ENCODE measurements around the gene ADAM11.

ADAM11 gene

DNA sequence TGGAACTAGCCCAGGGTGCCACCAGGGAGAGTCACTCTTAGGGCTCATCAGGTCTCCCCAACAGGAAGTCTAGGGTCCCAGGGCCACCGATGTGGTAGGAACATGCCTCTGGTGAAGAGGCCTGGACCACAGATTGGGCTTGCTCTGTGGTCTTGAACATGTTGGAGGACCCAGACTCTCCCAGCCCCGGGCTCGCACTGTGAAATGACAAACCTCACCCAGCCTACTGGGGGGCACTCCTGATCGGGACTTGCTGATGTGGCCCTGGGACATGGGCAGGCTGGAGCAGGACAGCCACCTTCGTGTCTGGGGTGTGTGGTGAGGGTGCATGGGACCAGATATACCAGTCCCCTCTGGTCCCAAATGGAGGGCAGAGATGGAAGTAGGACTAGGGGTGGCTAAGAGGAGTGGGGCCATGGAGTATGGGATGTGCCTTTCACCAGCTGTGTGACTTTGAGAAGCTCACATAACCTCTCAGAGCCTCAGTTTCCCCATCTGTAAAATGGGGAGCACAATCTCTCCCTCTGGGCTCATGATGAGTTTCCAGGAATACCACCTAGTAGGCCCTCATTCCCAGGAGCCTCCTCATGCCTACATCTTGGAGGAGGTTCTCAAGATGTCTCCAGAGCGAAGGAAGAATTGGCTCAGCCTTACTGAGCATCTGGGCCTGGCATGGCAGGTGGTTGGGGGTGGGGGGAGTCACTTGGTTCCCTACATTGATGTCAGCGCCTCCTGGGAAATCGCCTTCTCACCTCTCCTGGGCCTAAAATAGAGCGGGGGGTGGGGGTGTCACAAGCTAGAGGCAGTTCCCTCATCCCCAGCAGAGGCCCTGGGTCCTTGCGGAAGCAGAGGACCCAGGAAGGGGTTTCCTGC, 1.5 kb upstream of the ADAM11 start:
- DNase-seq = no peak

DNA sequence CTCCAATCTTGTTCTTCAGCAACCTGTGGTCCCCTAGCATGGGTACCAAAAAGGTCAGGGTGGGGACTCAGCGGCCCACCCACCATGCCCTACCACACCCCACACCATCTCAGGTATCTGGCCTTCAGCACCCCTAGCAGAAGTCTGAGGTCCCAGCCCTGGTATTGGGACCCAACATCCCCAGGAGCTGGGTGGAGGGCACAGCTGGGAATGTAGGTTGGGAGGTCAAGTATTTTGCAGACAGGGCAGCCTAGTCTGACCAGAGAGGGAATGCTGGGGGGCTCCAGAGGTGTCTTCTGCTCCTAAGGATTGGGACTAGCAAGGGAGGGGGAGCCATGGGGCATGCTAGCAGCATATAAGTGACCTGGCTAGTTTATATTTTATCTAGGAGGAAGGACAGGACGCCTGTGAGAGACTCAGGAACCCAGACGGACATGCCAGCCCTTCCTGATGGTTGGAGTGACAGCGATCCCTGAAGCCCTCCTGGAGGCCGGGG, 822 bp upstream of the ADAM11 start:
- no peak for DNase-seq

DNA sequence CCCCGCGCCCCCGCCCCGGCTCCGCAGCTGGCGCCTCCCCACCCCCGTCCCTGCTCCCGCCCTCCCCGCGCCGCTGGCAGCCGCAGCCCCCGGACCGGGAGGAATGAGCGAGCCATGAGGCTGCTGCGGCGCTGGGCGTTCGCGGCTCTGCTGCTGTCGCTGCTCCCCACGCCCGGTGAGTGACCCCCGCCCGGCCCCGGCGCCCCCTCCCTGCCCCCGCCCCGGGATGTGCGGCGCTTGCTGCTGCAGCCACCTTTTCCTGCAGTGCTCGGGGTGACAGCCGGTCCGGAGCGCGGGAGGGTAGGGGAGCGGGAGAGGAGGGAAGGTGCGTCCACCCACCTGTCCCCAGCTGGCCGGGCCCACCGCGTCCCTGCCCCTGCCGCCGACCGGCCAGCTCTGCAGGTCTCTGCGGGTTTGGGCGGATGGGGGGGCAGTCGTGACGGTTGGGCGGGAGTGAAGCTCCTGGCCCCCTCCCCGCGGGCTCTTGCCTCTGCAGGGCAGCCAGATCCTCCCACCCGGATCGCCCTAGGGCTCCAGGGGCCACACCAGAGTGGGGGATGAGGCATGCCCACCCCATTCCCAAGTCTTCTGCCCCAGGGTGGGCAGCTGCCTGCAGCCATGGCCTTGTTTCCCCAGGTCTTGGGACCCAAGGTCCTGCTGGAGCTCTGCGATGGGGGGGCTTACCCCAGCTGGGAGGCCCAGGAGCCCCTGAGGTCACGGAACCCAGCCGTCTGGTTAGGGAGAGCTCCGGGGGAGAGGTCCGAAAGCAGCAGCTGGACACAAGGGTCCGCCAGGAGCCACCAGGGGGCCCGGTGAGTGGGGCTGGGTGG, 513 bp downstream of the ADAM11 start:
- no peak for DNase-seq

DNA sequence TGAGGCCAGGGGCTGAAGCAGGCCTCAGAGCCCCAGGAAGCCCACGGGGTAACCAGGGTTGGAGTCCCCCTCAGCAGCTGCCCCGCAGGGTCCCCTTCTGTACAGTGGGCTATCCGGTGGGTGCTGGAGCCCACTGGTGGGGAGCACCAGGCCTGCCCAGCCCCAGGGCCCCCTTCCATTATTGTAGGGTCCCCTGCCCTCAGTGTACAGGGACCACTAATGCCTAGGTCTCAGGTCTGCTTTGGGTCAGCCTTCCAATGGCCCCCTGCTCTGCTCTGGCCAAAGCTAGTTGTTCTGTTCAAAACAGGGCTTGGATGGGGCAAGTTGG, 1.1 kb downstream of the ADAM11 start:
- no peak for DNase-seq

DNA sequence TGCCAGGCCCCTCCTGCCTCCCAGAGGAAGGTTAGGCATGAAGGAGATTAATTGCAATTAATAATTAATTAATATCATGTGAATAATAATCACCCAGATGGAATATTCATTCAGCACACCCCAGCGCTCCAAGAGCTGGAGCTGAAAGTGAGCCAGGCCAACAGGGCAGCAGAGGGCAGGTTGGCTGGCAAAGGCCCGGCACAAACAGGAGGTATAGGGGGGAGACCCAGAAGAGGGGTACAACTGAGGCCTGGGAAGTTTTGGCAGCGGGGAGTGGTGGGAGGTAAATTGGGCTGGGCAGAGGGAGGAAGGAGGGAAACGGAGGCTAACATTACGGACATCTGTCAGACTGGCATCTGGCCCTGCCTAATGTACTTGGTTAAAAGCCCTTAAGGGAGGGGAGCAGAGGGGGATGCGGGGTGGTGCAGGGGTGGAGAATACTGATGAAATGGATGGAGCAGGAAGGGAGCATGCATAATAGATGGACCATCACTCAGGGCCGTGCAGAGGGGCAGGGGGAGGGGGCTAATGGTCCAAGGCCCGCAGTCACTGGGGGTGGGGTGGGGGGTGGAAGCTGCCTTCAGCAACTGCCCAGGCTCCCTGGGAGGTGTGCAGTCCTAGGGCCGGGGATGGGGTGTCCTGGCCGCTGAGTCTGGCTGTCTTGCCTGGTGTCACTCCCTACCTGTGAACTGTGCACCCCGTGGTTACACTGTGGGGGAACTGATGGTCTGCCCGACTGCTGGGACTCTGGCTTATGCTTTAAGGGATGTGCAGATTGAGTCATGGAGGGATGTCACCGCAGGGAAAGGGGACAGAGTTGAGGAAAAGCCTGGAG, 1.9 kb downstream of the ADAM11 start:
- DNase-seq = no peak

DNA sequence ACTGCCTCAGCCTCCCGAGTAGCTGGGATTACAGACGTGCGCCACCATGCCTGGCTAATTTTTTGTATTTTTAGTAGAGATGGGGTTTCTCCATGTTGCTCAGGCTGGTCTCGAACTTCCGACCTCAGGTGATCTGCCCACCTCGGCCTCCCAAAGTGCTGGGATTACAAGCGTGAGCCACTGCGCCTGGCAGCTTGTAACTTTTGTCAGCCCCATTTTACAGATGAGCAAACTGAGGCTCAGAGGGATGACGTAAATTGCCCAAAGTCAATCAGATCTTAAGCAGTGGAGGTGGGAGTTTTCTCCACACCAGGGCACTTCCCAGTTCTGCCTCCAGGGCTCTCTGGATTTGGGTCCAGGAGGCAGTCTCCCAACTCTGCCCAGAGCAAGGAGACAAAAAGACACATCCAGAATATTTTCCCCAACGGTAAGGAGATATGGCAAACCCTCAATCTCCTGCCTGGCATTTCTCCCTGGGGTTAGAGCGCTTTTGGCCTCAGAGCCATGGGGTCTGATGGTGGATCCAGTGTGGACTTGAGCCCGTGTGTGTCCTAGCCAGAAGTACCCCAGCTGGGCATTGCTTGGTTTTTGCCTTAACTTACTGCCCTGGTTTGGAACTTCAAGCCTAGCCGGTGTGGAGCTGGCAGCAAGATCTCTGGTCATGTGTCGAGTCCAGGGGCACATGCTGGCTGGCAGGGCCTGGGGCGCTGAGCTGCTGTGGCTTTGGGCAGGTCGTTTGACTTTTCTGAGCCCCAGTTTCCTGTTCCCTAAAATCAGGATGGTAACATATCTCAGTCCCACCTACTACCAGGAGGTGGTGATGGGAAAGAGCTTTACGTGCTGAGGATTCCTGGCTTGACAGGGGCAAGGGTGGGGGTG, 3.4 kb downstream of the ADAM11 start:
- no peak for DNase-seq

DNA sequence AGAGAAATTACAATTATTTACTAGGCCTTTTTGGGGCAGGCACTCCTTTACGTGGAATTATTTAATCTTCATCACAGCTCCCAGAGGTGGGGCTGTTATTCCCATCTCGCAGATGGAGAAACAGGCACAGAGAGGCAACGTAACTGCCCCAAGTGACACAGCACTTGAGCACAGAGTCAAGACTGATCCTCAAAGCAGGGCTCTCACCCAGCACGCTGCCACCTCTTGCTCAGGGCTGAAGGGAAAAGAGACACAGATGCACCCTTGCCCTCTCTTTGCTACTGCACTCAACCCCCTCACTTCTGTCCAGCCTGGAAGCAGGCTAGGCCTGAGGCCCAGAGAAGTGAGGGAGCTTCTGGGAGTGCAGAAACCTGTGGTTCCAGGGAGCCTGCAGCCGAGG, 4.4 kb downstream of the ADAM11 start:
- DNase-seq = no peak

DNA sequence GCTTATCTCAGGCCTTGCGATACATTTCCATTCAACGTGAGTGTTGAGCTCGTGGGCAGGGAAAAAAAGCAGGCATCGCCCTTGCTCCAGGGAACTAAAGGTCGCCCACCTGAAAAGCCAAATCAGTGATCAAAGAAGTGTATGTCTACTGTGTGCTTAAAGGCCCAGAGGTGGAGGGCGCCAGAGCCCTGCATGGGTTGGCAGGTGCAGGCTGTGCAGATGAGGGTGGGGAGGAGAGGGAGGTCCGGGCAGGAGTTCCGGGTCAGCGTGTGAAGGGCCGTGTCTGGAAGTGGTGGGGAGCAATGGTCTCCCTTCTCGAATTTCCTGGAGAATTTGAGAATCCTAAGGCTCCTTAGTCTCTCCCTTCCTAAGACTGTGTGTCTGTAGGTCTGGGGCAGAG, 7.2 kb downstream of the ADAM11 start:
- DNase-seq = no peak

DNA sequence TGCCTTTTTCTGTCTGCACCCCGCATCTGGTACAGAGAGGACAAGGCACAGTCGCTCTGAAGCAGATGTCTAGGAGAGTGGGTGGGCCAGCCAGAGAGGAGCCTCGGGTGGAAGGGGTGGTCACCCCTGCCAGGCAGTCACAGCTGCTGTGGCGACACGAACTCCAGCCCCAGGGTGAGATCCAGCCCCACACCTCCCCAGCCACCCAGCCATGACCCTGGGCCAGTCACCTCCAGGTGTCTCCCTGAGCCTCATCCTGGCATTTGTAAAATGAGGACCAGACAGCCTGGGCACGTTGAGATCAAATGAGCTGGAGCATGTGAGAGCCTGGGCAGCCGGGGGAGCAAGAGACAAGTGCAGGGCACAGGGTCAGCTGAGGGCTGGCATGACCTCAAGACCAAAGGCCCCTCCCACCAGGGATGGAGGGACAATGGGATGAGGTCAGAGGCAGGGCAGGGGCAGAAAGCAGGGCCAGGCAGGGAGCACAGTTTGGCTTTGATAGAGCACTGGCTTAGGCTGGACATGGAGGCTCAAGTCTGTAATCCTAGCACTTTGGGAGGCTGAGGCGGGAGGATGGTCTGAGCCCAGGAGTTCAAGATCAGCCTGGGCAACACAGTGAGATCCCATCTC, 7.7 kb downstream of the ADAM11 start:
- DNase-seq = no peak

DNA sequence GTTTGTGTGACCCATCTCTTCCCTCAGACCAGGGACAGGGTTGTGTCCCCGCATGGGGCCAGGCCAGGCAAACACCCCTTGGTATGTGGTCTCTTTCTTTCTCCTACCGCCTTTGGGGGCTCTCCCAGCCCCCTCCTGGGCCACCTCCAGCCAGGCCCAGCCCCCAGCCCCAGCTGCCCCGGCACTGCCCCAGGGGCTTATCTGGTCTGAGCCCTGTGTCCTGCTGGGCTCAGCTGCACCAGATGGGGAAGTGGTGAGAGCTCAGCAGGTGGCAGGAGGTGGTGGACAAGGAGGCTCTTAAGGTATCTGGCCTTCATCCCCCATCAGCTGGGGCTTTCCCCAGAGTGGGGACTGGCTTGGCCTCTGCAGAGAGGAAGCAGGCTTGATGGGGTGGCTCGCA, 8.7 kb downstream of the ADAM11 start:
- no peak for DNase-seq

DNA sequence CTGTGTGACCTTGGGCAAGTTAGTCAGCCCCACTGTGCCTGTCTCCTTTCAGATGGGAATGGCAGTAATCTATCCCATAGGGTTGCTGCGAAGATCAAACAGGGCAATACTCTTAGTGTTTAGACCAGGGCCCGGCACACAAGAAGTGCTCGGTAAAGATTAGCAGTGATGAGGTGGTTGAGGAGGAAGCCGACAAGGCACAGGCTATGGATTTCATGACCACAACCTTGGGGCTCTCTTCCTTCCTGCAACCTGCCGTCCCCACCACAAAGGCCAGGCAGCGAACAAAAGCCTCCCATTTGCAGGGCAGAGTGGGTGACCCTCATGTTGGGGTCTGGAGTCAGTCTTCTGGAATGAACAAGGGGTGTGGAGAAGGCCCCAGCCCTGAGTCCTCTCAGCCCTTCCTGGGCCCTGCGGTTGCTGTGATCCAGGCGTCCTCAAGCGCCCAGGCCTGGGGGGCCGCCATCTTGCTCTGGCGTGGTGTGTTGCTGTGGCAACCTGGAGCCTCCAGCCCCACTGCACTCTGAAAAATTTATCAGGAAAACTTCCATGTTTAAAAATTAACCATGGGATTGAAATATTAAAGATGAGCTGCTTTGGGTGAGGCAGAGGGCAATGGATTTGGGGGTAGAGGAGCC, 9.8 kb downstream of the ADAM11 start:
- DNase-seq = no peak

DNA sequence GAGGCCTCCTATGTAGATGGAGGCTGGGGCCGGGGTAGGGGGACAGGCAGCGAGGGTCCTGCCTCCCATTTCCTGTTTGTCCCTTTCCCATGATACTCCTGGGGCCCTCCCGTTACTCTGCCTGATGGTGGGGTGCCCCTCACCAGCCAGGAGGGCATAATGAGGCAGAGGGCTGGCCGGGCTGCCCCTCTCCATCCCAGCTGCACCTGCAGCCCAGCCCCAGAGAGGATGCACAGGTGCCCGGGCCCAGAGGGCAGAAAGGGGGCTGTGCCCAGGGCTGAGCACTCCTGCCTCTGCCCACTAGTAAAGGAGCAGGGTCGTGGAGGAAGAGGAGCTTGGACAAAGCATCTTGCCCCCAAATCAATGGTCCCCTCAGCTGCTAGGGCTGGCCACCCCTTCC, 10.4 kb downstream of the ADAM11 start:
- no peak for DNase-seq

DNA sequence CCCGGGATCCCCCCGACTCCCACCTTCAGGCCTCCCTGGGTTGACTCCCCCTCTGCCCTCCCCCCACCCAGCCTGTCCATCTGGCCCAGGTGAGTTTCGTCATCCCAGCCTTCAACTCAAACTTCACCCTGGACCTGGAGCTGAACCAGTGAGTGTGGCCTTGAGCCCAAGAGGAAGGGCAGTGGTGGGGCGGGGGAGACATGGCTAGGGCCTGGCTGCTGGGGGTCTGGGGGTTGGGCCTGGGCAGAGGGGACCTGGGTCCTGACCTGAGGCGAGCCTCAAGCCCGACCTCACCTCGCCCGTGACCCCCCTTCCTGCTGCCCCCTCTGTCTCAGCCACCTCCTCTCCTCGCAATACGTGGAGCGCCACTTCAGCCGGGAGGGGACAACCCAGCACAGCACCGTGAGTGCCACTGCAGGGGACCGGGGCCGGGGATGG, 10.9 kb downstream of the ADAM11 start:
- DNase-seq = no peak

DNA sequence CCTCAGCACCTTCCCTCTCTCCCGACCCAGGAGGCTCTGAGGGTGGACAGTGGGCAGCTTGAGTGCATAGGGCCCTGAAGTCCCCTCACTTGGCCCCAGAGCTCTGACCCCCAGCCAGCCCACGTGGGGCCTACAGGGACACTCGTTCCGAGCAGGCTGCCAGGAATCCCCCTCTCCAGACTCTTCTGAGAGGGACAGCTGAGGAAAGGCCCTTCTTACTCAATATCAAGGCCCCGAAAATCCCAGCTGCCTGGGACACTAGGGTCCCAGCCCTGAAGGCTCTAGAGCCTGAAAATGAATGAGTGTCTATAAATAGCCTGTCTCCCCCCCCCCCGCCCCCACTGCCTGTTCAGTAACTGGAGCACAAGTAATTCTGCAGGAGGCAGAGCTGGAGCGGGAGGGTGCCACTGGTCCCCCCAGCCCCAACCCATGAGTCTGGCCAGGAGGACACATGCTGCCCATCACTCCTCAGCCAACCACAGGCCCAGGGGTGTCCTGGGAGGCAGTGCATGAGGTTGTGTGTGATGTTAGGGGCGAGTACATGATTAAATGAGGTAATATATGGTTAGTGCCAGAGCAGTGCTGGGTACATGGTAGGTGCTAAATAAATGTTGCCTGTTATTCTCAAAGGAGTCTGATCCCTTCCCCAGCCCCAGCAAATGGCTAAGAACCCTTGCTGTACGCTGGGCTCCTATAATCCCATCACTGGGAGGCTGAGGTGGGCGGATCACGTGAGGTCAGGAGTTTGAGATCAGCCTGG, 11.6 kb downstream of the ADAM11 start:
- no peak for DNase-seq

DNA sequence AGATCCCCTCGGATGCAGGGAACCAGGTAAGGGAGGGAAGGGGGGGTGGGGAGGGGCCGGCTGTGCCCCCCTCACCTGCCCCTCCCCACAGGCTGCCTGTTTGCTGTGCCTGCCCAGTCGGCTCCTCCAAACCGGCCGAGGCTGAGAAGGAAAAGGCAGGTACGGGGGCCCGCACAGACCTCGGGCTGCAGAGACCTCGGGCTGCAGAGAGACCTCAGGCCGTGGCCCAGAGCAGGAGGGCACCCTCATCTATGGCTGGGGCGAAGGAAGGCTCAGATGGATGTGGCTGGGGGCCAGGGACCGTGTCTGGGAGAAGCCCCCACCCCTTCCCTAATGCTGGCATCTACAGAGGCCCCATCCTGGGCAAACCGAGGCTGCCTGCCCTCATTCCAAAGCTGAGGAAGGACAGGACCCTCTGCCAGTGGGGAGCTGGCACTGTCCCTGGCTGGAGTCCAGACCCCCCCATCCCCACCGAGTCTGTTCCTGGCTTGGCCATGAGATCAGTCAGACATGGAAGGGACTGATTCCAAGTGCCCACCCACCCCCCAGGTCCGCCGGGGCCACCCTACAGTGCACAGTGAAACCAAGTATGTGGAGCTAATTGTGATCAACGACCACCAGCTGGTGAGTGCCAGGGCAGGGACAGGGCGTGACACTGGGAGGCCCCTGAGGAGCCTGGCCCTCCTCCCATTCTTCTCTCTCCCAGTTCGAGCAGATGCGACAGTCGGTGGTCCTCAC, 13.7 kb downstream of the ADAM11 start:
- DNase-seq = no peak

DNA sequence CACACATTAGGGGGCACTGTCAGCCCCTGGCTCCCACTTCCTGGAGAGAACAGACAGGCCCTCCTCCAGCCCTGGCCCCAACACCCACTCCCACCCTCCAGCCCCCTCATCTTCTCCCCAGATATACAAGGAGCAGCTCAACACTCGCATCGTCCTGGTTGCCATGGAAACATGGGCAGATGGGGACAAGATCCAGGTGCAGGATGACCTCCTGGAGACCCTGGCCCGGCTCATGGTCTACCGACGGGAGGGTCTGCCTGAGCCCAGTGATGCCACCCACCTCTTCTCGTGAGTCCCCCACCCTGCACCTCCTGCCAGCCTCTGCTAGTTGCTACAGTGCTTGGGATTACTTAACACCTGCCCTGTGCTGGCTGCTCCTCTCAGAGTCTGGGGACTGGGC, 14.4 kb downstream of the ADAM11 start:
- no peak for DNase-seq

DNA sequence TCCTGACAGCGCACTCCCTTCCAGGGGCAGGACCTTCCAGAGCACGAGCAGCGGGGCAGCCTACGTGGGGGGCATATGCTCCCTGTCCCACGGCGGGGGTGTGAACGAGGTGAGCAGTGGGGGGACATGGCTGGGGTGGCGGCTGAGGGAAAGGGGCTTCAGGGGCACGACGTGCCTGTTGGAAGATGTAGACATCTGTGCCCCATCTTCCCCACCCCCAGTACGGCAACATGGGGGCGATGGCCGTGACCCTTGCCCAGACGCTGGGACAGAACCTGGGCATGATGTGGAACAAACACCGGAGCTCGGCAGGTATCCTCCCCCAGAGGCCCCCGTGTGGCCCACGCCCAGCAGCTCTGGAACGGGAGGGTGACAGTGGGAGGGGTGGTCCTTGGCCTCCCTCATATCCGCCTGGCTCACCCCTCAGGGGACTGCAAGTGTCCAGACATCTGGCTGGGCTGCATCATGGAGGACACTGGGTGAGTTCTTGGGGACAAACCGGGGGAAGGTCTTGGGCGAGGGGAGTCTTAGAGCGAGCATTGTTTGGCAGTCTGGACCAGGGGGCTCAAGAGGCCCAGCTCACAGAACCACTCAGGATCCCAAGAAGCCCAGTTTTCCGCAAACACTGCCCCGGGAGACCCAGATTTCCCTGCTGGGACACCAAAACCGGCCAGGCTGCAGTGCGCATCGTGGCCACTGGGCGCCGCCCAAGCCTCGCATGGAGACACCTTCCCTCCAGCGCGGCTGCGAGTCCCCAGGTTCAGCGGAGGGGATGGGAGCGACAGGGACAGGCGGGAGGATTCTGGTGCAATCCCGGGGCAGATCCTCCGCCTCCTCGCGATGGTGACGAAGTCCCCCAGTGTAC, 15.7 kb downstream of the ADAM11 start:
- DNase-seq = peak; percentile 93

DNA sequence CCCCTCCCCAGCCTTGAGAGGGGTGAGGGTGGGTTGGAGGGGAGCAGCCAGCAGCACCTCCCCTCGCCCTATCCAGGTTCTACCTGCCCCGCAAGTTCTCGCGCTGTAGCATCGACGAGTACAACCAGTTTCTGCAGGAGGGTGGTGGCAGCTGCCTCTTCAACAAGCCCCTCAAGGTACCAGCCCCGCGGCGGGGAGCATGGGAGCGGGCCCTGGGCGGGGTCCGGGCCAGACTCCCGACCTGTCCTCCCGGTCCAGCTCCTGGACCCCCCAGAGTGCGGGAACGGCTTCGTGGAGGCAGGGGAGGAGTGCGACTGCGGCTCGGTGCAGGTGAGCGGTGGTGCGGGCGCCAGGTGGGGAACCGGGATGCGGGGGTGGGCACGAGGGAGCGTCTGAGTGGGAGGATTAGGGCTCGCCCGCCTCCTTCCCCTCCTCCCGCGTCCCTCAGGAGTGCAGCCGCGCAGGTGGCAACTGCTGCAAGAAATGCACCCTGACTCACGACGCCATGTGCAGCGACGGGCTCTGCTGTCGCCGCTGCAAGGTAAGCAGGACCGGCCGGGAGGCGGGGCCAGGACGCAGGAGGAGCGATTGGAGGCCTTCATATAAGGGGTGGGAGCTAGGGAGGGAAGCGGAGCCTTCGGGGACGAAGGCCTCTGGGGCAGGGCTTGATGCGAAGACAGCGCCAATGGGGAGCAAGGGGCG, 16.5 kb downstream of the ADAM11 start:
- DNase-seq = no peak
